PFSK-1 (cell line): Measurements from ENCODE around the gene C16orf74.

ENCODE experiments used
- FOXP2 ChIP-seq: optimal IDR thresholded peaks from 2 replicates; pipeline ENCODE3; 2011; ENCODE audit warnings: borderline replicate concordance, control low read depth, inconsistent platforms; ENCODE audit not compliant: insufficient read depth; ENCODE audit errors: extremely low read length, extremely low read depth
- POLR2AphosphoS5 ChIP-seq: IDR thresholded peaks from 2 replicates; pipeline ENCODE4 v1.6.1; 2012; ENCODE audit warnings: low read depth, mild to moderate bottlenecking, control low read depth, low read length, moderate library complexity
- REST ChIP-seq, 2 experiments: IDR thresholded peaks; 2 replicates each; pipeline versions ENCODE4 v1.6.1 to v1.8.0; 2011 to 2012; ENCODE audit warnings: low read depth in 2 of 2, low read length in 2 of 2, control low read depth in 1 of 2, inconsistent platforms in 1 of 2, mild to moderate bottlenecking in 1 of 2, moderate library complexity in 1 of 2; ENCODE audit not compliant: insufficient read depth in 1 of 2
- SIN3A ChIP-seq: IDR thresholded peaks from 2 replicates; pipeline ENCODE4 v1.6.1; 2012; ENCODE audit warnings: mild to moderate bottlenecking, low read length, moderate library complexity, borderline replicate concordance; ENCODE audit not compliant: insufficient read depth
- TAF1 ChIP-seq: IDR thresholded peaks from 2 replicates; pipeline ENCODE4 v1.6.1; 2012; ENCODE audit warnings: low read length, control low read depth, borderline replicate concordance; ENCODE audit not compliant: insufficient read depth

Gene C16orf74

DNA sequence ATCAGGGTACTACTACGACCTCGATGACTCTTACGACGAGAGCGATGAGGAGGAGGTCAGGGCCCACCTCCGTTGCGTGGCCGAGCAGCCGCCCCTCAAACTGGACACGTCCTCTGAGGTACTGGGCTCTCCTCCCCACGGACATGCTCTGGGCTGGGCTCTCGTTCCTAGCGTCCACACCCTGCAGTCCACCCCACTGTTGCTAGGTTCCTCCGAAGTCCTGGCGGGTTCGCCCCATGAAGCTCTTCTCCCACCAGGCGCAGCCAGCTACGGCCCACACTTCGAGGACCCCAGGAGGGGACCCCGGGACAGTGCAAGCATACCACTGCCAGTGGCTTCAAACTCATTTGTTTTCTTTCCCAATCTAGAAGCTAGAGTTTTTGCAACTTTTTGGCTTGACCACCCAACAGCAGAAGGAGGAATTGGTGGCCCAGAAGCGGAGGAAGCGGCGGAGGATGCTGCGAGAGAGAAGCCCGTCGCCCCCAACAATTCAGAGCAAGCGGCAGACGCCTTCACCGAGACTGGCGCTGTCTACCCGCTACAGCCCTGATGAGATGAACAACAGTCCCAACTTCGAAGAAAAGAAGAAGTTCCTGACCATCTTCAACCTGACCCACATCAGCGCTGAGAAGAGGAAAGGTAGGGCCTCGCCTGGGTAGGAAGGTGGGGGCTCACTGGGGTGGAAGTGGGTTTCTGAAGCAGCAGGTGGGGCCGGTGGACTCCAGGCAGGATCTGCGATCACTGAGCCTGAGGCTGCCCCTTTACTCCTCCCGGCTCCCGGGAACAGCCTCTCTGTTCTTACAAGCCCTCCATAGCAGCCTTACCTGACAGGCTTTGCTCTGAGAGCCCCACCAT, 87.7 kb downstream of the C16orf74 start:
- TF ChIP-seq REST (IDR thresholded peaks at IDR 0.05; ENCODE audit: insufficient read depth in 1 of 2, low read depth in 2 of 2, low read length in 2 of 2) (no peak), SIN3A (no peak), TAF1 (no peak), POLR2AphosphoS5 (no peak), FOXP2 (no peak)

GRCh38 chr16:85662482-85662812, 88.4 kb downstream of the C16orf74 start:
- TF ChIP-seq TAF1 (no peak), REST (IDR thresholded peaks at IDR 0.05; ENCODE audit: insufficient read depth in 1 of 2, low read depth in 2 of 2, low read length in 2 of 2) (no peak), SIN3A (no peak), FOXP2 (no peak), POLR2AphosphoS5 (no peak)

DNA sequence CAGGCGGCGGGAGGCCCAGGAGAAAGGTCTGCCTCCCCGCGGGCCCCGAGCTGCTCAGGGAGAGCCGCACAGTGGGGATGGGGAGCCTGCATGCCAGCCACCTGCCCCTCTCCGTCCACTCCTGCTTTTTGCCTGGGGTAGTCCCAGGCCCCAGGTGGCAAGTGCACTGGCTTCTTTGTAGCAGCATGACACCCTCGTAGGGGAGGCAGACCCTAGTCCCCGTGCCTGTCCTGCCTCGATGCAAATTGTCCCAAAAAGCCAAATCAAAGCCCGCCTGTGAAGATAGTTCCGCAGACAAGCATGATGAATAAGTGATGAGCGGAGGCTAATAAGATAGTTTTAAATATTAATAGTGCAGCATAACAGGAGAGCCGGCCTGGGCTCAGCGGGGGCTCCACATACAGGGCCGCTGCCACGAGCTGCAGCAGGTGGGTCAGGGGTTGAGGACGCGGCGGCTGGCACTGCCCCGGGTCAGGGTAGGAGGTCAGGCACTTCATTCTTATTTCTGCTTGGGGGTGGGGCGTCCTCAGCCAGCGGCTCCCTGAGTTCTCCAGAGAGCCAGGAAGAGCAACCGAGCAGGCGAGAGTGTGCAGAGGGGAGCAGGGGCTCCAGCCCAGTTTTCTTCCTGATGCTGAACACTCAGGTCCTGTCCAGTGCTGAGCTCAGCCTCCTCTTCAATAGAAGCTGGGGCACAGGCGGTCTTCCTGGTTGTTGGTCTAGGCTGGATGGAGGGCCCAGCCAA, 89.0 kb downstream of the C16orf74 start:
- TF ChIP-seq REST (IDR thresholded peaks at IDR 0.05; ENCODE audit: insufficient read depth in 1 of 2, low read depth in 2 of 2, low read length in 2 of 2) (no peak), POLR2AphosphoS5 (no peak), FOXP2 (no peak), TAF1 (no peak), SIN3A (no peak)

DNA sequence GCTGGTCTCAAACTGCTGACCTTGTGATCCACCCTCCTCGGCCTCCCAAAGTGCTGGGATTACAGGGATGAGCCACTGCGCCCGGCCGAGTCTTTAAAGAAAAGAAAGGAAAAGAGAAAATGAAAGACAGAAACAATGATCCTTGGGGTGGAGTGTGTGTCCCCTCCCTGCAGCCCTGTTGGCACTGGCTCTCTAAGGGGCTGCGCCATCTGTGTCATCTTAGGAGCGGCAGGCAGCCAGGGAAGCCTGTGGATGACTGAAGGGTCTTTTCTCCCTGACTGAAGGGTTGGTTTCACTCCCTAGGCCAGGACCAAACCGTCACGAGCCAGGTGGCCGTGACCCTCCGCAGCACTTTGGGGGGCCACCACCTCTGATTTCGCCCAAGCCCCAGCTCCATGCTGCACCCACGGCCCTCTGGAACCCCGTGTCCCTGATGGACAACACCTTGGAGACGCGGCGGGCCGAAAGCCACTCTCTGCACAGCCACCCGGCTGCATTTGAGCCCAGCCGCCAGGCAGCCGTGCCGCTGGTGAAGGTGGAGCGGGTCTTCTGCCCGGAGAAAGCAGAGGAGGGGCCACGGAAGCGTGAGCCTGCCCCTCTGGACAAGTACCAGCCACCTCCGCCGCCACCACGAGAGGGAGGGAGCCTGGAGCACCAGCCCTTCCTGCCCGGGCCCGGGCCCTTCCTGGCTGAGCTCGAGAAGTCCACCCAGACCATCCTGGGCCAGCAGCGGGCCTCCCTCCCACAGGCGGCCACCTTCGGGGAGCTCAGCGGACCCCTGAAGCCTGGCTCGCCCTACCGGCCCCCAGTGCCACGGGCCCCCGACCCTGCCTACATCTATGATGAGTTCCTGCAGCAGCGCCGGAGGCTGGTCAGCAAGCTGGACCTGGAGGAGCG, 89.8 kb downstream of the C16orf74 start:
- TF ChIP-seq REST (IDR thresholded peaks at IDR 0.05; ENCODE audit: insufficient read depth in 1 of 2, low read depth in 2 of 2, low read length in 2 of 2): no peak
- TF ChIP-seq TAF1: no peak
- no peak for TF ChIP-seq FOXP2
- TF ChIP-seq SIN3A: no peak
- TF ChIP-seq POLR2AphosphoS5: no peak
